HepG2 (cell line): ENCODE data around the gene IQUB. TPM values are rescaled to one million over a fixed set of nuclear protein-coding genes. Genes with fewer than 3 reads are reported as not detected.

Experiments
- ATAC-seq: fragments of 200-7000 bp; cut with Tn5 transposase; 3 replicates; pipeline ENCODE4 v1.9.1; 2020; ENCODE audit warnings: mild to moderate bottlenecking, moderate library complexity
- BruUV-seq: library from RNA; stranded (reverse); fragments of 400-500 nt; replicated peaks from 2 replicates; lab custom pipeline; 2021; lab: Mats Ljungman, UMichigan
- CTCF ChIA-PET: fragments of 300-600 bp; formaldehyde crosslinking; extraction: SDS; loops from one replicate; lab custom pipeline; 2021; ENCODE audit warnings: low total read pairs, inconsistent platforms, low intra/inter-chr PET ratio; lab: Yijun Ruan, JAX
- POLR2A ChIA-PET: fragments of 350-600 bp; sonication (Branson Sonifier 250); formaldehyde crosslinking; loops from one replicate; lab custom pipeline; 2020; ENCODE audit warnings: antibody characterized with exemption, inconsistent platforms; lab: Yijun Ruan, JAX
- DNase-seq: peaks from one replicate; pipeline ENCODE4 v3.0.0-alpha.2; 2015; ENCODE audit warnings: low spot score
- FAIRE-seq: peaks from 3 replicates; lab custom pipeline; 2011; peaks lifted over from hg19 to GRCh38; lab: Jason Lieb, UNC
- H2AFZ ChIP-seq: one replicate; pipeline ENCODE4 v1.6.1; 2011; ENCODE audit warnings: low read length, inconsistent platforms
- H3K27ac ChIP-seq: fragments of 300-600 bp; 3 replicates; pipeline ENCODE4 v1.8.0; 2011; ENCODE audit warnings: mixed run types, mild to moderate bottlenecking, mixed read lengths, low read length, inconsistent platforms; ENCODE audit not compliant: insufficient read depth; ENCODE audit errors: extremely low read length
- H3K27me3 ChIP-seq, 2 experiments: fragments of 200-600 bp in 1 of 2; 2 replicates in 1 of 2; 3 replicates in 1 of 2; pipeline versions ENCODE4 v1.6.0 to v1.8.0; 2011; ENCODE audit warnings: low read length in 2 of 2, mild to moderate bottlenecking in 2 of 2, moderate library complexity in 2 of 2, inconsistent platforms in 1 of 2; ENCODE audit not compliant: insufficient read depth in 2 of 2, control insufficient read depth in 1 of 2
- H3K36me3 ChIP-seq, 2 experiments: fragments of 200-600 bp in 1 of 2; replicated peaks in 1 of 2; 2 replicates in 1 of 2; 3 replicates in 1 of 2; pipeline versions ENCODE4 v1.5.1 to v1.8.0; 2011; ENCODE audit warnings: low read length in 2 of 2, inconsistent platforms in 1 of 2; ENCODE audit not compliant: insufficient read depth in 2 of 2, control insufficient read depth in 1 of 2
- H3K4me1 ChIP-seq: 2 replicates; pipeline ENCODE4 v1.5.1; 2012; ENCODE audit warnings: low read length, inconsistent platforms; ENCODE audit not compliant: insufficient read depth
- H3K4me2 ChIP-seq: 2 replicates; pipeline ENCODE4 v1.6.0; 2011; ENCODE audit warnings: low read depth, low read length, inconsistent platforms
- H3K4me3 ChIP-seq, 3 experiments: fragments of 200-600 bp in 1 of 3; sonication (generic), shearing (Covaris generic) in 1 of 3; replicated peaks in 1 of 3; 2 replicates each; pipeline ENCODE4 v1.5.1; 2011 to 2016; ENCODE audit warnings: low read length in 3 of 3, inconsistent platforms in 2 of 3, low read depth in 2 of 3, mild to moderate bottlenecking in 2 of 3, control low read depth in 1 of 3, mixed read lengths in 1 of 3; ENCODE audit not compliant: insufficient read depth in 1 of 3
- H3K79me2 ChIP-seq: one replicate; pipeline ENCODE4 v1.6.1; 2011; ENCODE audit warnings: low read length, inconsistent platforms; ENCODE audit not compliant: insufficient read depth
- H3K9ac ChIP-seq: 2 replicates; pipeline ENCODE4 v1.6.0; 2011; ENCODE audit warnings: mild to moderate bottlenecking, low read depth, low read length, inconsistent platforms; ENCODE audit not compliant: insufficient read depth
- H3K9me3 ChIP-seq: 2 replicates; pipeline ENCODE4 v1.5.1; 2012; ENCODE audit warnings: mild to moderate bottlenecking, low read length
- H4K20me1 ChIP-seq: 2 replicates; pipeline ENCODE4 v1.6.0; 2011; ENCODE audit warnings: inconsistent platforms, mild to moderate bottlenecking, low read length, moderate library complexity; ENCODE audit not compliant: insufficient read depth
- AGO1 ChIP-seq: fragments of 200-400 bp; formaldehyde crosslinking; IDR thresholded peaks from 2 replicates; pipeline ENCODE4 v1.6.1; 2017; ENCODE audit warnings: mild to moderate bottlenecking, low read depth, low read length, moderate library complexity; ENCODE audit not compliant: poor library complexity, severe bottlenecking
- ATRX ChIP-seq: sonication (generic); formaldehyde crosslinking; IDR thresholded peaks from 2 replicates; pipeline ENCODE4 v1.4.0; 2020; ENCODE audit warnings: missing genetic modification reagents, borderline replicate concordance
- ETS1 ChIP-seq: sonication (generic); formaldehyde crosslinking; IDR thresholded peaks from 2 replicates; pipeline ENCODE4 v1.4.0; 2020; ENCODE audit warnings: missing genetic modification reagents
- KDM6A ChIP-seq: IDR thresholded peaks from 2 replicates; pipeline ENCODE4 v1.6.1; 2016; ENCODE audit warnings: low read depth
- MAFF ChIP-seq: IDR thresholded peaks from 2 replicates; pipeline ENCODE4 v1.6.1; 2011; ENCODE audit warnings: low read depth, low read length, improper control_type of control experiment
- NFE2L2 ChIP-seq: fragments of 150-350 bp; IDR thresholded peaks from 2 replicates; pipeline ENCODE4 v1.6.1; 2014; ENCODE audit warnings: low read length
- PITX1 ChIP-seq: sonication (generic); formaldehyde crosslinking; IDR thresholded peaks from 2 replicates; pipeline ENCODE4 v1.5.1; 2020; ENCODE audit warnings: mild to moderate bottlenecking, missing genetic modification reagents
- TBL1XR1 ChIP-seq: fragments of 150-350 bp; IDR thresholded peaks from 2 replicates; pipeline ENCODE4 v1.6.1; 2014; ENCODE audit warnings: borderline replicate concordance, low read length; ENCODE audit not compliant: partially characterized antibody
- TGIF2 ChIP-seq: IDR thresholded peaks from 2 replicates; pipeline ENCODE4 v1.6.1; 2016; ENCODE audit warnings: control low read depth, missing compliant biosample characterization
- ZHX2 ChIP-seq, 2 experiments: sonication (generic) in 1 of 2; formaldehyde crosslinking in 1 of 2; IDR thresholded peaks; 2 replicates each; pipeline versions ENCODE4 v1.6.1 to v1.9.0; 2014 to 2022; ENCODE audit warnings: antibody characterized with exemption in 1 of 2, borderline replicate concordance in 1 of 2, inconsistent platforms in 1 of 2, low read depth in 1 of 2, missing genetic modification reagents in 1 of 2
- ZNF20 ChIP-seq: sonication (generic); formaldehyde crosslinking; IDR thresholded peaks from 2 replicates; pipeline ENCODE4 v1.4.0; 2020; ENCODE audit warnings: mild to moderate bottlenecking, moderate library complexity, missing genetic modification reagents
- ZNF468 ChIP-seq: sonication (generic); formaldehyde crosslinking; IDR thresholded peaks from 2 replicates; pipeline ENCODE4 v1.8.0; 2022; ENCODE audit warnings: mild to moderate bottlenecking, moderate library complexity, missing genetic modification reagents
- ZNF557 ChIP-seq: sonication (generic); formaldehyde crosslinking; IDR thresholded peaks from 2 replicates; pipeline ENCODE4 v1.4.0; 2020; ENCODE audit warnings: missing genetic modification reagents
- WGBS: methylation state at CpG from one replicate; pipeline ENCODE4 v1.1.6; 2017; ENCODE audit warnings: low lambda C conversion rate; 5-methylcytosine and 5-hydroxymethylcytosine counted together
- in situ Hi-C: cut with HindIII; loops from 2 replicates; pipeline ENCODE4 v1.10.0; 2017; ENCODE audit warnings: low pct_unique_long_range_greater_than_20kb; ENCODE audit not compliant: extremely low pct_ligation_motif_present
- intact Hi-C: fragments of 100-400 bp; cut with micrococcal nuclease; formaldehyde crosslinking; loops from one replicate; pipeline ENCODE4 v1.10.0; 2022; ENCODE audit not compliant: unreplicated experiment
- polyA plus RNA-seq, 8 experiments: library from polyadenylated mRNA; depleted of rRNA in 3 of 8; stranded (reverse) in 7 of 8; unstranded in 1 of 8; fragments of >200 nt; fragmentation: Illumina TruSeq in 4 of 8; extraction: Trizol in 4 of 8; gene quantifications; 2 replicates each; pipeline versions ENCODE4 v1.2.1 to v1.2.3, GENCODE V29; 2011 to 2016; ENCODE audit warnings: low read depth in 4 of 8, missing spikeins in 1 of 8, mixed read lengths in 1 of 8; ENCODE audit not compliant: insufficient read depth in 1 of 8
- total RNA-seq, 5 experiments: library from RNA; depleted of rRNA; stranded (reverse); fragments of >200 nt; fragmentation: Illumina TruSeq; extraction: Trizol; gene quantifications; 2 replicates each; pipeline ENCODE4 v1.2.3, GENCODE V29; 2016; ENCODE audit warnings: low read depth in 1 of 5
- TF ChIP-seq, protein P1 (sequence below): sonication (generic); formaldehyde crosslinking; IDR thresholded peaks from 2 replicates; pipeline ENCODE4 v1.4.0; 2020; ENCODE audit warnings: missing genetic modification reagents

The IQUB gene
- total and polyA plus RNA-seq, 2 of the 13 experiments (the other 11 are each of a cell fraction or from before 2014, with no cell fraction given): 0.07 TPM; not detected in 1

GRCh38 chr7:123573896-123574467 lies 39.6 kb upstream of the IQUB start (continued):
- TF ChIP-seq ETS1 (CRISPR knock-in tag) (no peak), TGIF2 (no peak), MAFF (no peak), PITX1 (CRISPR knock-in tag) (no peak)
- TF ChIP-seq, protein P1, sequence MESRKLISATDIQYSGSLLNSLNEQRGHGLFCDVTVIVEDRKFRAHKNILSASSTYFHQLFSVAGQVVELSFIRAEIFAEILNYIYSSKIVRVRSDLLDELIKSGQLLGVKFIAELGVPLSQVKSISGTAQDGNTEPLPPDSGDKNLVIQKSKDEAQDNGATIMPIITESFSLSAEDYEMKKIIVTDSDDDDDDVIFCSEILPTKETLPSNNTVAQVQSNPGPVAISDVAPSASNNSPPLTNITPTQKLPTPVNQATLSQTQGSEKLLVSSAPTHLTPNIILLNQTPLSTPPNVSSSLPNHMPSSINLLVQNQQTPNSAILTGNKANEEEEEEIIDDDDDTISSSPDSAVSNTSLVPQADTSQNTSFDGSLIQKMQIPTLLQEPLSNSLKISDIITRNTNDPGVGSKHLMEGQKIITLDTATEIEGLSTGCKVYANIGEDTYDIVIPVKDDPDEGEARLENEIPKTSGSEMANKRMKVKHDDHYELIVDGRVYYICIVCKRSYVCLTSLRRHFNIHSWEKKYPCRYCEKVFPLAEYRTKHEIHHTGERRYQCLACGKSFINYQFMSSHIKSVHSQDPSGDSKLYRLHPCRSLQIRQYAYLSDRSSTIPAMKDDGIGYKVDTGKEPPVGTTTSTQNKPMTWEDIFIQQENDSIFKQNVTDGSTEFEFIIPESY (CRISPR knock-in tag): no peak

DNA sequence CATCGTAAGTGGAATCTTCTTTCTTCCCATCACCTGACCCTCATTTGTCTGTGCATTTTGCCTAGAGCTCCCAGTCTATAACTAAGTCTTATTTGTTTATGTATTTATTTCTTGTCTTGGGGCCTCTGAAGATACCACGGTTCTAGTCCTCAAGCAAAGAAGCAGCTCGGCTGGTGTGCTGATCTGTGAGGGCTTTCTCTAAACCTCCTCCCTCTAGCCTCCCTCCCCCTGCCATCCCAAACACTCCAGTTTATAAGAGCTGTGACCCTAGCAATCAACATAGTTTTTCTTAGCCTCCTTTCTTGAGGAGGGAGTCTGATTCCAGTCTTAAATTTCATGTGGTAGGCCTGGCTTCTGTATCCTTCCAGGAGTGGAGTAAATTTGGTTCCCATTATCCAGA lies 38.9 kb upstream of the IQUB start:
- DNase-seq (no peak), FAIRE-seq (no peak), ATAC-seq (no peak)
- Histone ChIP-seq H4K20me1 (no peaks in the 10 kb centered on the region), H3K9ac (no peak overlapping the region), H3K27me3 (no peaks in the 10 kb centered on the region), H3K27ac (no peak overlapping the region), H3K36me3 (no peaks in the 10 kb centered on the region), H3K9me3 (no peaks in the 10 kb centered on the region), H3K4me2 (no peak overlapping the region), H3K4me3 (no peak overlapping the region), H3K79me2 (no peaks in the 10 kb centered on the region), H2AFZ (no peak overlapping the region), H3K4me1 (no peaks in the 10 kb centered on the region)
- 0% methylated on average over 3 of the region's 3 CpGs for WGBS
- intact Hi-C loops (no loop called here), in situ Hi-C loops (no loop called here)
- POLR2A ChIA-PET: no interaction called here
- no TSS peak for BruUV-seq
- CTCF ChIA-PET: no interaction called here
- TF ChIP-seq ZNF557 (CRISPR knock-in tag): no peak
- no peak for TF ChIP-seq ZHX2 (IDR thresholded peaks at IDR 0.05; ENCODE audit: low read depth)
- no peak for TF ChIP-seq ZHX2 (CRISPR knock-in tag; IDR thresholded peaks at IDR 0.05; ENCODE audit: borderline replicate concordance)
- TF ChIP-seq NFE2L2: no peak
- no peak for TF ChIP-seq KDM6A (CRISPR knock-in tag)
- TF ChIP-seq ZNF20: no peak
- TF ChIP-seq AGO1: no peak
- no peak for TF ChIP-seq ZNF468
- TF ChIP-seq ATRX (CRISPR knock-in tag): no peak
- no peak for TF ChIP-seq TBL1XR1
